HCT116 (cell line): Measurements from ENCODE around the gene GMNN. TPM values are rescaled to one million over a fixed set of nuclear protein-coding genes. Genes with fewer than 3 reads are reported as not detected.

Experiments
- ATAC-seq: fragments of 200-7000 bp; cut with Tn5 transposase; 2 replicates; pipeline ENCODE4 v1.9.1; 2020; ENCODE audit warnings: mild to moderate bottlenecking, moderate library complexity
- BruUV-seq: library from RNA; stranded (reverse); fragments of 400-500 nt; replicated peaks from 2 replicates; lab custom pipeline; 2021; lab: Mats Ljungman, UMichigan
- CTCF ChIA-PET: fragments of 300-600 bp; sonication (Branson Sonifier 250); formaldehyde crosslinking; loops from one replicate; lab custom pipeline; 2021; ENCODE audit warnings: antibody characterized with exemption; lab: Charles Lee
- POLR2A ChIA-PET: fragments of 300-600, 350-600 bp; sonication (Branson Sonifier 250); formaldehyde crosslinking; loops from one replicate; lab custom pipeline; 2021; ENCODE audit warnings: antibody characterized with exemption; lab: Charles Lee
- RAD21 ChIA-PET, 2 experiments: fragments of 300-600 bp; sonication (Branson Sonifier 250); formaldehyde crosslinking; loops; one replicate each; lab custom pipeline; 2023; ENCODE audit warnings: low total read pairs in 2 of 2; ENCODE audit not compliant: uncharacterized antibody in 2 of 2, unreplicated experiment in 2 of 2, low non-redundant PET in 1 of 2; lab: Charles Lee
- DNase-seq: peaks from one replicate; pipeline ENCODE4 v3.0.0-alpha.2; 2010; ENCODE audit warnings: low read depth, low spot score
- H2AFZ ChIP-seq: fragments of 200-600 bp; shearing (Covaris generic), sonication (generic); 2 replicates; pipeline ENCODE4 v1.6.1; 2017; ENCODE audit warnings: low read depth, mixed run types, mixed read lengths, antibody characterized with exemption, low read length; ENCODE audit not compliant: poor library complexity, severe bottlenecking
- H3K27ac ChIP-seq: 2 replicates; pipeline ENCODE4 v1.5.1; 2012; ENCODE audit warnings: low read depth, low read length
- H3K27me3 ChIP-seq: fragments of 200-600 bp; sonication (generic); 2 replicates; pipeline ENCODE4 v1.6.1; 2016; ENCODE audit warnings: mixed run types, low read length, mixed read lengths; ENCODE audit not compliant: insufficient read depth
- H3K36me3 ChIP-seq, 2 experiments: fragments of 200-500 bp in 1 of 2; fragments of 200-600 bp in 1 of 2; sonication (Bioruptor generic) in 1 of 2; sonication (generic) in 1 of 2; 2 replicates each; pipeline versions ENCODE4 v1.5.1 to v1.6.1; 2014 to 2016; ENCODE audit warnings: low read length in 2 of 2, inconsistent platforms in 1 of 2, mixed read lengths in 1 of 2, mixed run types in 1 of 2; ENCODE audit not compliant: insufficient read depth in 2 of 2, control insufficient read depth in 1 of 2
- H3K4me1 ChIP-seq, 2 experiments: fragments of 200-600 bp in 1 of 2; sonication (generic) in 1 of 2; 2 replicates each; pipeline versions ENCODE4 v1.5.1 to v1.6.1; 2012 to 2017; ENCODE audit warnings: low read length in 2 of 2, inconsistent platforms in 1 of 2, mild to moderate bottlenecking in 1 of 2, mixed read lengths in 1 of 2, mixed run types in 1 of 2, moderate library complexity in 1 of 2; ENCODE audit not compliant: insufficient read depth in 2 of 2, control insufficient read depth in 1 of 2
- H3K4me2 ChIP-seq: fragments of 200-600 bp; sonication (generic); 2 replicates; pipeline ENCODE4 v1.6.1; 2017; ENCODE audit warnings: mixed run types, low read length, mixed read lengths
- H3K4me3 ChIP-seq, 2 experiments: fragments of 200-600 bp in 1 of 2; sonication (generic) in 1 of 2; replicated peaks in 1 of 2; 2 replicates each; pipeline ENCODE4 v1.5.1; 2011 to 2016; ENCODE audit warnings: low read length in 2 of 2, control low read depth in 1 of 2, low read depth in 1 of 2, mild to moderate bottlenecking in 1 of 2, mixed read lengths in 1 of 2, mixed run types in 1 of 2
- H3K79me2 ChIP-seq: fragments of 200-600 bp; sonication (generic); 2 replicates; pipeline ENCODE4 v1.6.1; 2017; ENCODE audit warnings: mild to moderate bottlenecking, mixed run types, low read length, moderate library complexity, mixed read lengths; ENCODE audit not compliant: insufficient read depth
- H3K9ac ChIP-seq: fragments of 200-600 bp; sonication (generic); 2 replicates; pipeline ENCODE4 v1.6.1; 2016; ENCODE audit warnings: low read length, mixed read lengths
- H3K9me2 ChIP-seq: fragments of 200-600 bp; sonication (generic), shearing (Covaris generic); 2 replicates; pipeline ENCODE4 v1.6.1; 2017; ENCODE audit warnings: mixed run types, mild to moderate bottlenecking, moderate library complexity; ENCODE audit not compliant: insufficient read depth
- H3K9me3 ChIP-seq, 2 experiments: fragments of 200-500 bp in 1 of 2; fragments of 200-600 bp in 1 of 2; sonication (Bioruptor generic) in 1 of 2; sonication (generic) in 1 of 2; 2 replicates each; pipeline ENCODE4 v1.6.1; 2014 to 2017; ENCODE audit warnings: low read length in 2 of 2, mixed read lengths in 2 of 2, inconsistent platforms in 1 of 2, low read depth in 1 of 2, mild to moderate bottlenecking in 1 of 2, mixed run types in 1 of 2, moderate library complexity in 1 of 2; ENCODE audit not compliant: control insufficient read depth in 1 of 2, insufficient read depth in 1 of 2
- H4K20me1 ChIP-seq: fragments of 200-600 bp; sonication (generic), shearing (Covaris generic); 2 replicates; pipeline ENCODE4 v1.6.1; 2017; ENCODE audit warnings: mixed run types, mild to moderate bottlenecking, moderate library complexity; ENCODE audit not compliant: insufficient read depth
- CBX3 ChIP-seq: IDR thresholded peaks from 2 replicates; pipeline ENCODE4 v1.6.1; 2012; ENCODE audit warnings: low read depth
- CEBPB ChIP-seq: IDR thresholded peaks from 2 replicates; pipeline ENCODE4 v1.6.1; 2012; ENCODE audit warnings: low read depth
- ELF1 ChIP-seq: IDR thresholded peaks from 2 replicates; pipeline ENCODE4 v1.6.1; 2012; ENCODE audit warnings: low read depth, borderline replicate concordance
- EZH2 ChIP-seq: fragments of 200-600 bp; sonication (generic); IDR thresholded peaks from 2 replicates; pipeline ENCODE4 v1.6.1; 2017; ENCODE audit warnings: antibody characterized with exemption, mixed run types
- EZH2phosphoT487 ChIP-seq: fragments of 200-600 bp; IDR thresholded peaks from 2 replicates; pipeline ENCODE4 v1.6.1; 2018; ENCODE audit warnings: antibody characterized with exemption, borderline replicate concordance
- FOSL1 ChIP-seq: IDR thresholded peaks from 2 replicates; pipeline ENCODE4 v1.6.1; 2012; ENCODE audit warnings: low read depth
- JUND ChIP-seq: IDR thresholded peaks from 2 replicates; pipeline ENCODE4 v1.6.1; 2012
- POLR2A ChIP-seq: IDR thresholded peaks from 2 replicates; pipeline ENCODE4 v1.7.0; 2011; ENCODE audit warnings: borderline replicate concordance; ENCODE audit not compliant: insufficient read depth, insufficient read length; ENCODE audit errors: extremely low read depth
- RAD21 ChIP-seq: IDR thresholded peaks from 2 replicates; pipeline ENCODE4 v1.6.1; 2012; ENCODE audit warnings: low read depth, mild to moderate bottlenecking
- SIN3A ChIP-seq: IDR thresholded peaks from 2 replicates; pipeline ENCODE4 v1.6.1; 2012; ENCODE audit warnings: low read depth
- SP1 ChIP-seq: IDR thresholded peaks from 2 replicates; pipeline ENCODE4 v1.6.1; 2012; ENCODE audit warnings: low read depth
- SRF ChIP-seq: IDR thresholded peaks from 2 replicates; pipeline ENCODE4 v1.6.1; 2012; ENCODE audit warnings: low read depth
- TCF7L2 ChIP-seq: IDR thresholded peaks from 2 replicates; pipeline ENCODE4 v1.7.0; 2011; ENCODE audit warnings: borderline replicate concordance, inconsistent platforms; ENCODE audit not compliant: insufficient read depth, insufficient read length; ENCODE audit errors: extremely low read depth
- YY1 ChIP-seq: IDR thresholded peaks from 2 replicates; pipeline ENCODE4 v1.6.1; 2011; ENCODE audit warnings: low read length, low read depth, moderate library complexity, mild to moderate bottlenecking; ENCODE audit not compliant: insufficient replicate concordance; ENCODE audit errors: extremely low read depth
- ZNF274 ChIP-seq: fragments of 200-500 bp; sonication (Bioruptor generic); IDR thresholded peaks from 2 replicates; pipeline ENCODE4 v1.6.1; 2014; ENCODE audit warnings: mild to moderate bottlenecking, low read depth, low read length, inconsistent platforms
- intact Hi-C: fragments of 100-400 bp; cut with micrococcal nuclease; formaldehyde crosslinking; loops from 2 replicates; pipeline ENCODE4 v1.10.0; 2022
- total RNA-seq: library from RNA; stranded (reverse); gene quantifications from one replicate; pipeline ENCODE4 v1.2.1, GENCODE V29; 2021; ENCODE audit not compliant: unreplicated experiment
- TF ChIP-seq, protein P1 (sequence below): IDR thresholded peaks from 2 replicates; pipeline ENCODE4 v1.6.1; 2012
- TF ChIP-seq, protein P2 (sequence below): IDR thresholded peaks from 2 replicates; pipeline ENCODE4 v1.6.1; 2011; ENCODE audit warnings: mild to moderate bottlenecking, low read length, moderate library complexity; ENCODE audit not compliant: insufficient replicate concordance; ENCODE audit errors: extremely low read depth

Gene GMNN
- total RNA-seq, 1 experiment from 2014 or later, result 54.9 TPM

DNA sequence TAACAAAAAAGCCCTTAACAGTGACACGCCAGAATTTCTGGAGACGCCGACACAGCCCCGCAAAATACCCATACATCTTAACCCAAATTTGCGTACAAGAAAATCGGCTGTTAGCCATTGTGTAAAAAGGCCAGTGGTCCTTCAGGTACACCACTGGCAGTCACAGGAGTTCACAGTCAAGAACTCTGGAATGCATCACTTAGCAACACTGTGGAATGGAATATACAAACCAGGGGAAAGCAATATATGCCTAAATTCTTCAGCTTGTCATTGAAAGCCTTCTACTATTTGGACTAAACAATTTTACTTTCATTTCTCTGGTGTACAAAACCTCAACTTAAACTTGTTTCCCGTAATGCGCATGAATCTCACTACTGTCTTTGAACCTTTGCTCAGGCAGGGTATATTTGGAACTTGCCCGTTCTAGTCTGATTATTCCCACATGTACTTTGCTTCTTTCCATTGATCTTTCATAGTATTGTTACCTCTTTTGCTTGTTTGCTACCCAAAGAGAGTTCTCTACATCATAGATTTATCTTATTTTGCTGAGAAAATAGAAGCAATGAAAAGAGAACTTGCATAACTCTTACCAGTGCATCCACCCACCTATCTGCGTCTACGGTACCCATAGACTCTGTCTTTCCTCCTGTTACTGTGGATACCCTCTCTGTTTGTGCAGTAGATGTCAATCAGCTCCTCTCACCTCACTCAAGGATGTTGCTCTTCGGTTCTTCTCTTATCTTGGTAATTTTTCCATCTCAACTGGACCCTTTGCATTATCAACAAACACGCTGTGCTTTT, 24.2 kb downstream of the GMNN start, which contains the start of gene ARMH2:
Gene ARMH2, minus strand, starts transcription at position 178 of the 801 bp plus-strand sequence. Its CDS starts 60 bp downstream, at position 118.
- ChIA-PET POLR2A (no interaction called here), RAD21 (no interaction called here), CTCF (no interaction called here)
- no peak for ATAC-seq
- Histone ChIP-seq H3K27ac (no peak within 1 kb of the TSS), H4K20me1 (no peaks in the 10 kb centered on the region), H3K79me2 (no peaks in the 10 kb centered on the region), H3K36me3 (no peaks in the 10 kb centered on the region), H2AFZ (no peak within 1 kb of the TSS), H3K9ac (no peak within 1 kb of the TSS), H3K27me3 (no peaks in the 10 kb centered on the region), H3K4me2 (no peak within 1 kb of the TSS), H3K9me3 (no peaks in the 10 kb centered on the region), H3K9me2 (no peaks in the 10 kb centered on the region), H3K4me1 (peaks cover 3 to 22% of the 10 kb centered on the region in 2 experiments; a peak in 2 of 4 replicates), H3K4me3 (no peak within 1 kb of the TSS)
- intact Hi-C loops, result no loop called here
- no peak for DNase-seq
- TF ChIP-seq EZH2 (no peak), CEBPB (no peak), YY1 (no peak), ELF1 (no peak), JUND (no peak), SP1 (no peak), CBX3 (no peak), FOSL1 (no peak), ZNF274 (no peak), TCF7L2 (no peak), EZH2phosphoT487 (no peak), POLR2A (no peak), SRF (no peak), SIN3A (no peak), RAD21 (no peak)
- TF ChIP-seq, protein P1, sequence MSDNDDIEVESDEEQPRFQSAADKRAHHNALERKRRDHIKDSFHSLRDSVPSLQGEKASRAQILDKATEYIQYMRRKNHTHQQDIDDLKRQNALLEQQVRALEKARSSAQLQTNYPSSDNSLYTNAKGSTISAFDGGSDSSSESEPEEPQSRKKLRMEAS, result no peak
- TF ChIP-seq, protein P2, sequence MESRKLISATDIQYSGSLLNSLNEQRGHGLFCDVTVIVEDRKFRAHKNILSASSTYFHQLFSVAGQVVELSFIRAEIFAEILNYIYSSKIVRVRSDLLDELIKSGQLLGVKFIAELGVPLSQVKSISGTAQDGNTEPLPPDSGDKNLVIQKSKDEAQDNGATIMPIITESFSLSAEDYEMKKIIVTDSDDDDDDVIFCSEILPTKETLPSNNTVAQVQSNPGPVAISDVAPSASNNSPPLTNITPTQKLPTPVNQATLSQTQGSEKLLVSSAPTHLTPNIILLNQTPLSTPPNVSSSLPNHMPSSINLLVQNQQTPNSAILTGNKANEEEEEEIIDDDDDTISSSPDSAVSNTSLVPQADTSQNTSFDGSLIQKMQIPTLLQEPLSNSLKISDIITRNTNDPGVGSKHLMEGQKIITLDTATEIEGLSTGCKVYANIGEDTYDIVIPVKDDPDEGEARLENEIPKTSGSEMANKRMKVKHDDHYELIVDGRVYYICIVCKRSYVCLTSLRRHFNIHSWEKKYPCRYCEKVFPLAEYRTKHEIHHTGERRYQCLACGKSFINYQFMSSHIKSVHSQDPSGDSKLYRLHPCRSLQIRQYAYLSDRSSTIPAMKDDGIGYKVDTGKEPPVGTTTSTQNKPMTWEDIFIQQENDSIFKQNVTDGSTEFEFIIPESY, result no peak
- no TSS peak for BruUV-seq
